Esophagus (tissue), 2 donors: ENCODE results near the gene ICA1. TPM values are rescaled to one million over a fixed set of nuclear protein-coding genes. Genes with fewer than 3 reads are reported as not detected.

Experiments used
- H3K27ac ChIP-seq, 2 donors: one replicate each; pipeline ENCODE4 v1.5.1; 2013; ENCODE audit warnings: low read depth in 2 of 2, mild to moderate bottlenecking in 2 of 2, inconsistent platforms in 1 of 2, low read length in 1 of 2, moderate library complexity in 1 of 2
- H3K27me3 ChIP-seq, 2 donors: one replicate each; pipeline ENCODE4 v1.6.1; 2013; ENCODE audit warnings: low read length in 2 of 2, control low read depth in 1 of 2, mild to moderate bottlenecking in 1 of 2; ENCODE audit not compliant: insufficient read depth in 2 of 2, control insufficient read depth in 1 of 2
- H3K36me3 ChIP-seq, 2 donors: one replicate each; pipeline ENCODE4 v1.6.1; 2013; ENCODE audit warnings: low read length in 1 of 2; ENCODE audit not compliant: control insufficient read depth in 2 of 2, insufficient read depth in 2 of 2
- H3K4me1 ChIP-seq, 2 donors: one replicate each; pipeline ENCODE4 v1.6.1; 2013; ENCODE audit warnings: low read length in 1 of 2; ENCODE audit not compliant: control insufficient read depth in 2 of 2, insufficient read depth in 2 of 2
- H3K4me3 ChIP-seq, 2 donors: one replicate each; pipeline ENCODE4 v1.5.1; 2013; ENCODE audit warnings: low read length in 2 of 2, mild to moderate bottlenecking in 2 of 2, low read depth in 1 of 2, moderate library complexity in 1 of 2
- H3K9me3 ChIP-seq, 2 donors: one replicate each; pipeline ENCODE4 v1.6.1; 2013; ENCODE audit warnings: mild to moderate bottlenecking in 2 of 2, low read depth in 1 of 2, low read length in 1 of 2, moderate library complexity in 1 of 2; ENCODE audit not compliant: control insufficient read depth in 2 of 2, insufficient read depth in 1 of 2
- WGBS, 2 donors: extraction: QIAGEN DNeasy Blood & Tissue Kit; methylation state at CpG; one replicate each; pipeline ENCODE4 v1.1.7; 2013; 5-methylcytosine and 5-hydroxymethylcytosine counted together
- polyA plus RNA-seq, 2 donors: library from polyadenylated mRNA; stranded (reverse); fragments of 200-250 nt; gene quantifications; one replicate each; pipeline ENCODE4 v1.2.3, GENCODE V29; 2013
- donor health status: healthy with polysubstance abuse.
- donor health status: Bipolar disorder and iron deficiency.

Gene ICA1
- polyA plus RNA-seq, 2 donors: 10.7 to 11.3 TPM

- WGBS, 2 donors: 66 to 69% methylated on average over 8 of the region's 8 CpGs
Measured at GRCh38 chr7:8232999-8233847, 28.7 kb downstream of the ICA1 start.

GRCh38 chr7:8229927-8230326 lies 32.0 kb downstream of the ICA1 start:
- Histone ChIP-seq H3K9me3 (no peaks in the 10 kb centered on the region), H3K27ac (no peak overlapping the region), H3K36me3 (no peaks in the 10 kb centered on the region), H3K4me3 (no peak overlapping the region), H3K27me3 (no peaks in the 10 kb centered on the region), H3K4me1 (no peaks in the 10 kb centered on the region)
- 72 to 75% methylated on average over 3 of the region's 3 CpGs for WGBS, 2 donors

More at GRCh38 chr7:8232999-8233847, 28.7 kb downstream of the ICA1 start:
- no peaks in the 10 kb centered on the region for H3K9me3 ChIP-seq
- H3K36me3 ChIP-seq: no peaks in the 10 kb centered on the region
- H3K27me3 ChIP-seq: no peaks in the 10 kb centered on the region
- H3K4me1 ChIP-seq: no peaks in the 10 kb centered on the region
- no peak overlapping the region for H3K27ac ChIP-seq
- no peak overlapping the region for H3K4me3 ChIP-seq

- Histone ChIP-seq H3K27ac (no peak overlapping the region), H3K27me3 (no peaks in the 10 kb centered on the region), H3K36me3 (no peaks in the 10 kb centered on the region), H3K9me3 (no peaks in the 10 kb centered on the region), H3K4me3 (no peak overlapping the region), H3K4me1 (no peaks in the 10 kb centered on the region)
- WGBS, 2 donors: 94 to 97% methylated on average over 6 of the region's 6 CpGs
Measured at GRCh38 chr7:8228766-8229674, 32.9 kb downstream of the ICA1 start.

- Histone ChIP-seq H3K27ac (no peak overlapping the region), H3K9me3 (no peaks in the 10 kb centered on the region), H3K27me3 (no peaks in the 10 kb centered on the region), H3K4me3 (no peak overlapping the region), H3K4me1 (no peaks in the 10 kb centered on the region), H3K36me3 (no peaks in the 10 kb centered on the region)
Measured at GRCh38 chr7:8228068-8228467, 33.9 kb downstream of the ICA1 start.

- H3K27ac ChIP-seq: no peak overlapping the region
- H3K4me3 ChIP-seq: no peak overlapping the region
- H3K4me1 ChIP-seq: no peaks in the 10 kb centered on the region
- WGBS, 2 donors: 91 to 93% methylated on average over 3 of the region's 3 CpGs
- H3K36me3 ChIP-seq: no peaks in the 10 kb centered on the region
- H3K9me3 ChIP-seq: no peaks in the 10 kb centered on the region
- no peaks in the 10 kb centered on the region for H3K27me3 ChIP-seq
Measured at GRCh38 chr7:8227261-8227660, 34.7 kb downstream of the ICA1 start.

- no peaks in the 10 kb centered on the region for H3K36me3 ChIP-seq
- no peaks in the 10 kb centered on the region for H3K27me3 ChIP-seq
- 56 to 61% methylated on average over 2 of the region's 2 CpGs for WGBS, 2 donors
- no peaks in the 10 kb centered on the region for H3K9me3 ChIP-seq
- no peaks in the 10 kb centered on the region for H3K4me1 ChIP-seq
- no peak overlapping the region for H3K27ac ChIP-seq
- H3K4me3 ChIP-seq: no peak overlapping the region
Measured at GRCh38 chr7:8226501-8226900, 35.5 kb downstream of the ICA1 start.

- no peaks in the 10 kb centered on the region for H3K4me1 ChIP-seq
- H3K4me3 ChIP-seq: no peak overlapping the region
- no peaks in the 10 kb centered on the region for H3K27me3 ChIP-seq
- 87 to 92% methylated on average over 5 of the region's 5 CpGs for WGBS, 2 donors
- no peaks in the 10 kb centered on the region for H3K36me3 ChIP-seq
- H3K27ac ChIP-seq: no peak overlapping the region
- no peaks in the 10 kb centered on the region for H3K9me3 ChIP-seq
Measured at GRCh38 chr7:8221567-8221966, 40.4 kb downstream of the ICA1 start.

GRCh38 chr7:8221101-8221495 lies 40.9 kb downstream of the ICA1 start:
- H3K27me3 ChIP-seq: no peaks in the 10 kb centered on the region

GRCh38 chr7:8220376-8221100 lies 41.4 kb downstream of the ICA1 start:
- WGBS, 2 donors: 90% methylated on average over 7 of the region's 7 CpGs
- no peak overlapping the region for H3K4me3 ChIP-seq
- no peaks in the 10 kb centered on the region for H3K4me1 ChIP-seq
- H3K36me3 ChIP-seq: no peaks in the 10 kb centered on the region
- no peaks in the 10 kb centered on the region for H3K9me3 ChIP-seq
- H3K27ac ChIP-seq: no peak overlapping the region
- H3K27me3 ChIP-seq: no peaks in the 10 kb centered on the region

More at GRCh38 chr7:8221101-8221495, 40.9 kb downstream of the ICA1 start:
- no peaks in the 10 kb centered on the region for H3K36me3 ChIP-seq
- H3K27ac ChIP-seq: no peak overlapping the region
- no peaks in the 10 kb centered on the region for H3K4me1 ChIP-seq
- no peaks in the 10 kb centered on the region for H3K9me3 ChIP-seq
- H3K4me3 ChIP-seq: no peak overlapping the region
- WGBS, 2 donors: 91 to 93% methylated on average over 5 of the region's 5 CpGs
